HCT116 (cell line): ENCODE measurements around the gene SEMA5A. TPM values are rescaled to one million over a fixed set of nuclear protein-coding genes. Genes with fewer than 3 reads are reported as not detected.

ENCODE experiments used
- ATAC-seq: fragments of 200-7000 bp; cut with Tn5 transposase; 2 replicates; pipeline ENCODE4 v1.9.1; 2020; ENCODE audit warnings: mild to moderate bottlenecking, moderate library complexity
- BruUV-seq: library from RNA; stranded (reverse); fragments of 400-500 nt; replicated peaks from 2 replicates; lab custom pipeline; 2021; lab: Mats Ljungman, UMichigan
- CTCF ChIA-PET: fragments of 300-600 bp; sonication (Branson Sonifier 250); formaldehyde crosslinking; loops from one replicate; lab custom pipeline; 2021; ENCODE audit warnings: antibody characterized with exemption; lab: Charles Lee
- POLR2A ChIA-PET: fragments of 300-600, 350-600 bp; sonication (Branson Sonifier 250); formaldehyde crosslinking; loops from one replicate; lab custom pipeline; 2021; ENCODE audit warnings: antibody characterized with exemption; lab: Charles Lee
- RAD21 ChIA-PET, 2 experiments: fragments of 300-600 bp; sonication (Branson Sonifier 250); formaldehyde crosslinking; loops; one replicate each; lab custom pipeline; 2023; ENCODE audit warnings: low total read pairs in 2 of 2; ENCODE audit not compliant: uncharacterized antibody in 2 of 2, unreplicated experiment in 2 of 2, low non-redundant PET in 1 of 2; lab: Charles Lee
- DNase-seq: peaks from one replicate; pipeline ENCODE4 v3.0.0-alpha.2; 2010; ENCODE audit warnings: low read depth, low spot score
- H2AFZ ChIP-seq: fragments of 200-600 bp; shearing (Covaris generic), sonication (generic); 2 replicates; pipeline ENCODE4 v1.6.1; 2017; ENCODE audit warnings: low read depth, mixed run types, mixed read lengths, antibody characterized with exemption, low read length; ENCODE audit not compliant: poor library complexity, severe bottlenecking
- H3K27ac ChIP-seq: 2 replicates; pipeline ENCODE4 v1.5.1; 2012; ENCODE audit warnings: low read depth, low read length
- H3K27me3 ChIP-seq: fragments of 200-600 bp; sonication (generic); 2 replicates; pipeline ENCODE4 v1.6.1; 2016; ENCODE audit warnings: mixed run types, low read length, mixed read lengths; ENCODE audit not compliant: insufficient read depth
- H3K36me3 ChIP-seq, 2 experiments: fragments of 200-500 bp in 1 of 2; fragments of 200-600 bp in 1 of 2; sonication (Bioruptor generic) in 1 of 2; sonication (generic) in 1 of 2; 2 replicates each; pipeline versions ENCODE4 v1.5.1 to v1.6.1; 2014 to 2016; ENCODE audit warnings: low read length in 2 of 2, inconsistent platforms in 1 of 2, mixed read lengths in 1 of 2, mixed run types in 1 of 2; ENCODE audit not compliant: insufficient read depth in 2 of 2, control insufficient read depth in 1 of 2
- H3K4me1 ChIP-seq, 2 experiments: fragments of 200-600 bp in 1 of 2; sonication (generic) in 1 of 2; 2 replicates each; pipeline versions ENCODE4 v1.5.1 to v1.6.1; 2012 to 2017; ENCODE audit warnings: low read length in 2 of 2, inconsistent platforms in 1 of 2, mild to moderate bottlenecking in 1 of 2, mixed read lengths in 1 of 2, mixed run types in 1 of 2, moderate library complexity in 1 of 2; ENCODE audit not compliant: insufficient read depth in 2 of 2, control insufficient read depth in 1 of 2
- H3K4me2 ChIP-seq: fragments of 200-600 bp; sonication (generic); 2 replicates; pipeline ENCODE4 v1.6.1; 2017; ENCODE audit warnings: mixed run types, low read length, mixed read lengths
- H3K4me3 ChIP-seq, 2 experiments: fragments of 200-600 bp in 1 of 2; sonication (generic) in 1 of 2; replicated peaks in 1 of 2; 2 replicates each; pipeline ENCODE4 v1.5.1; 2011 to 2016; ENCODE audit warnings: low read length in 2 of 2, control low read depth in 1 of 2, low read depth in 1 of 2, mild to moderate bottlenecking in 1 of 2, mixed read lengths in 1 of 2, mixed run types in 1 of 2
- H3K79me2 ChIP-seq: fragments of 200-600 bp; sonication (generic); 2 replicates; pipeline ENCODE4 v1.6.1; 2017; ENCODE audit warnings: mild to moderate bottlenecking, mixed run types, low read length, moderate library complexity, mixed read lengths; ENCODE audit not compliant: insufficient read depth
- H3K9ac ChIP-seq: fragments of 200-600 bp; sonication (generic); 2 replicates; pipeline ENCODE4 v1.6.1; 2016; ENCODE audit warnings: low read length, mixed read lengths
- H3K9me2 ChIP-seq: fragments of 200-600 bp; sonication (generic), shearing (Covaris generic); 2 replicates; pipeline ENCODE4 v1.6.1; 2017; ENCODE audit warnings: mixed run types, mild to moderate bottlenecking, moderate library complexity; ENCODE audit not compliant: insufficient read depth
- H3K9me3 ChIP-seq, 2 experiments: fragments of 200-500 bp in 1 of 2; fragments of 200-600 bp in 1 of 2; sonication (Bioruptor generic) in 1 of 2; sonication (generic) in 1 of 2; 2 replicates each; pipeline ENCODE4 v1.6.1; 2014 to 2017; ENCODE audit warnings: low read length in 2 of 2, mixed read lengths in 2 of 2, inconsistent platforms in 1 of 2, low read depth in 1 of 2, mild to moderate bottlenecking in 1 of 2, mixed run types in 1 of 2, moderate library complexity in 1 of 2; ENCODE audit not compliant: control insufficient read depth in 1 of 2, insufficient read depth in 1 of 2
- H4K20me1 ChIP-seq: fragments of 200-600 bp; sonication (generic), shearing (Covaris generic); 2 replicates; pipeline ENCODE4 v1.6.1; 2017; ENCODE audit warnings: mixed run types, mild to moderate bottlenecking, moderate library complexity; ENCODE audit not compliant: insufficient read depth
- ATF3 ChIP-seq: IDR thresholded peaks from 2 replicates; pipeline ENCODE4 v1.6.1; 2012
- CEBPB ChIP-seq: IDR thresholded peaks from 2 replicates; pipeline ENCODE4 v1.6.1; 2012; ENCODE audit warnings: low read depth
- CTCF ChIP-seq, 3 experiments: fragments of 200-600 bp in 1 of 3; sonication (generic) in 1 of 3; IDR thresholded peaks in 2 of 3; conservative IDR thresholded peaks in 1 of 3; 2 replicates each; pipeline ENCODE4 v1.5.1; 2012 to 2017; ENCODE audit warnings: low read depth in 2 of 3, low read length in 2 of 3, antibody characterized with exemption in 1 of 3, borderline replicate concordance in 1 of 3, control low read depth in 1 of 3, mild to moderate bottlenecking in 1 of 3, mixed read lengths in 1 of 3, mixed run types in 1 of 3, moderate library complexity in 1 of 3; ENCODE audit not compliant: insufficient read depth in 1 of 3
- EGR1 ChIP-seq: IDR thresholded peaks from 2 replicates; pipeline ENCODE4 v1.6.1; 2012; ENCODE audit warnings: low read depth
- EZH2phosphoT487 ChIP-seq: fragments of 200-600 bp; IDR thresholded peaks from 2 replicates; pipeline ENCODE4 v1.6.1; 2018; ENCODE audit warnings: antibody characterized with exemption, borderline replicate concordance
- RAD21 ChIP-seq: IDR thresholded peaks from 2 replicates; pipeline ENCODE4 v1.6.1; 2012; ENCODE audit warnings: low read depth, mild to moderate bottlenecking
- REST ChIP-seq: IDR thresholded peaks from 2 replicates; pipeline ENCODE4 v1.6.1; 2012; ENCODE audit warnings: low read depth
- SRF ChIP-seq: IDR thresholded peaks from 2 replicates; pipeline ENCODE4 v1.6.1; 2012; ENCODE audit warnings: low read depth
- YY1 ChIP-seq: IDR thresholded peaks from 2 replicates; pipeline ENCODE4 v1.6.1; 2011; ENCODE audit warnings: low read length, low read depth, moderate library complexity, mild to moderate bottlenecking; ENCODE audit not compliant: insufficient replicate concordance; ENCODE audit errors: extremely low read depth
- ZNF274 ChIP-seq: fragments of 200-500 bp; sonication (Bioruptor generic); IDR thresholded peaks from 2 replicates; pipeline ENCODE4 v1.6.1; 2014; ENCODE audit warnings: mild to moderate bottlenecking, low read depth, low read length, inconsistent platforms
- intact Hi-C: fragments of 100-400 bp; cut with micrococcal nuclease; formaldehyde crosslinking; loops from 2 replicates; pipeline ENCODE4 v1.10.0; 2022
- total RNA-seq: library from RNA; stranded (reverse); gene quantifications from one replicate; pipeline ENCODE4 v1.2.1, GENCODE V29; 2021; ENCODE audit not compliant: unreplicated experiment

SEMA5A gene
- total RNA-seq, 1 experiment from 2014 or later = 0.02 TPM

GRCh38 chr5:9547122-9547947, 1.5 kb upstream of the SEMA5A start:
- Histone ChIP-seq H3K79me2 (no peaks in the 10 kb centered on the region), H3K9ac (no peak overlapping the region), H3K4me1 (no peaks in the 10 kb centered on the region), H3K4me3 (no peak overlapping the region), H3K36me3 (no peaks in the 10 kb centered on the region), H2AFZ (no peak overlapping the region), H4K20me1 (no peaks in the 10 kb centered on the region), H3K9me3 (peaks cover 0 to 8% of the 10 kb centered on the region in 2 experiments; a peak in 1 of 4 replicates), H3K4me2 (no peak overlapping the region), H3K27ac (no peak overlapping the region), H3K27me3 (no peaks in the 10 kb centered on the region), H3K9me2 (no peaks in the 10 kb centered on the region)
- no peak for ATAC-seq
- RAD21 ChIA-PET = no interaction called here
- no TSS peak for BruUV-seq
- no peak for TF ChIP-seq ZNF274
- no peak for TF ChIP-seq EZH2phosphoT487
- no peak for TF ChIP-seq EGR1
- TF ChIP-seq CTCF (IDR thresholded peaks at IDR 0.05 in 2 of 3, conservative IDR thresholded peaks at IDR 0.05 in 1 of 3; ENCODE audit: borderline replicate concordance in 1 of 3, insufficient read depth in 1 of 3, low read depth in 2 of 3, low read length in 2 of 3) = no peak
- TF ChIP-seq ATF3 = no peak
- TF ChIP-seq CEBPB = no peak
- TF ChIP-seq RAD21 = no peak
- TF ChIP-seq SRF = no peak
- no peak for TF ChIP-seq YY1
- no peak for TF ChIP-seq REST
- CTCF ChIA-PET = no interaction called here
- no peak for DNase-seq
- intact Hi-C loops = no loop called here
- POLR2A ChIA-PET = no interaction called here
